ENCODE results near the gene PAGR1.
"Not testable (repeated sequence)": the region's sequence is repeated elsewhere in the genome, so short reads cannot be mapped to it uniquely, and the experiment has no call there.

Gene PAGR1

DNA sequence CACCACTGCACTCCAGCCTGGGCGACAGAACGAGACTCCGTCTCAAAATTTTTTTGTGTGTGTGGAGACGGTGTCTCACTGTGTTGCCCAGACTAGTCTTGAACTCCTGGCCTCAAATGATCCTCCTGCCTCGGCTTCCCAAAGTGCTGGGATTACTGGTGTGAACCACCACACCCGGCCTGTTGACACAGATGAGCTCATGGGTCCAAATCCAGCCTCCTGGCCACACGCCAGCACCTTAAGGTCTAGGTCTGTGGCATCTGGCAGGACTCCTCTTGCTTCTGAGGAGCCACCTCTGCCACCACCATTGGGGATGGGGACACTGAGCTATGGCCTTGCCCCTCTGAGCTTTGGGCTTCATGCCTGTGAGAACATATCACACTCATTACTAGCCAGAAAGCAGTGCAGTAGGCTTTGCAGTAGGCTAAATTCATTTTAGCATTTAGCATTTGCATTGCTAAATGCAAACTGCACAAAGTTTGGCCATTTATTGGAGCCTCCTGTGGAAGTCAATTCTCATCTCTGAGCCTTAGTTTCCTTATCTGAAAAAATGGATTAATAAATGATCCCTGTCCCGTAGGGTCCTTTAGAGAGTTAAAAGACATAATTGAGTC, 52.6 kb downstream of the PAGR1 start:
- Histone ChIP-seq H3K27me3 (ENCODE audit: control insufficient read depth, insufficient read depth, low read length, poor library complexity, severe bottlenecking) (no peaks in the 10 kb centered on the region), H3K4me1 (ENCODE audit: control insufficient read depth, insufficient read depth, low read length) (no peaks in the 10 kb centered on the region), H3K36me3 (ENCODE audit: control insufficient read depth, insufficient read depth, low read length) (no peaks in the 10 kb centered on the region), H3K27ac (ENCODE audit: insufficient read depth, low read depth, low read length, poor library complexity, severe bottlenecking) (no peak overlapping the region), H3K9me3 (ENCODE audit: control insufficient read depth, low read length) (no peaks in the 10 kb centered on the region), H3K4me3 (ENCODE audit: insufficient read depth, low read depth, low read length) (no peak overlapping the region)
- 90 to 92% methylated on average over 8 of the region's 8 CpGs for WGBS, 2 experiments

DNA sequence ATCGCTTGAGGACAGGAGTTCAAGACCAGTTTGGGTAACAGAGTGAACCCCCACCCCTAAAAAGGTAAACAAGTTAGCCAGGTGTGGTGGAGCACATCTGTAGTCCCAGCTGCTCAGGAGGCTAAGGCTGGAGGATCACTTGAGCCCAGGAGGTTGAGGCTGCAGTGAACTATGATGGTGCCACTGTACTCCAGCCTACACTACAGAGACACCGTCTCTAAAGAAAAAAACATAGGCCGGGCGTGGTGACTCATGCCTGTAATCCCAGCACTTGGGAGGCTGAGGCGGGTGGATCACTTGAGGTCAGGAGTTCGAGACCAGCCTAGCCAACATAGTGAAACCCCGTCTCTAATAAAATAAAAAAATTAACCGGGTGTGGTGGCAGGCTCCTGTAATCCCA, 53.1 kb downstream of the PAGR1 start:
- not testable (repeated sequence) for H3K9me3 ChIP-seq (ENCODE audit: control insufficient read depth, low read length); H3K27me3 ChIP-seq (ENCODE audit: control insufficient read depth, insufficient read depth, low read length, poor library complexity, severe bottlenecking); H3K4me3 ChIP-seq (ENCODE audit: insufficient read depth, low read depth, low read length); H3K36me3 ChIP-seq (ENCODE audit: control insufficient read depth, insufficient read depth, low read length); H3K4me1 ChIP-seq (ENCODE audit: control insufficient read depth, insufficient read depth, low read length); H3K27ac ChIP-seq (ENCODE audit: insufficient read depth, low read depth, low read length, poor library complexity, severe bottlenecking)
- 93 to 96% methylated on average over 8 of the region's 8 CpGs for WGBS, 2 experiments
